ENCODE data around the gene FAM3A. TPM values are rescaled to one million over a fixed set of nuclear protein-coding genes. Genes with fewer than 3 reads are reported as not detected.

FAM3A gene
- polyA plus RNA-seq, 1 donor from 2014 or later: 19.5 TPM

- Histone ChIP-seq H3K4me3 (ENCODE audit: low read length) (peak overlapping the region; percentile 63), H4K20me1 (ENCODE audit: insufficient read depth) (no peaks in the 10 kb centered on the region), H3K4me2 (ENCODE audit: low read length) (no peak overlapping the region), H3K36me3 (ENCODE audit: insufficient read depth, low read length) (no peaks in the 10 kb centered on the region), H3K9ac (ENCODE audit: low read length) (peak overlapping the region; percentile 57), H3K79me2 (replicated peaks; ENCODE audit: insufficient read depth, low read length) (no peaks in the 10 kb centered on the region), H3F3A (ENCODE audit: insufficient read depth, low read length, poor library complexity, severe bottlenecking) (no peaks in the 10 kb centered on the region), H3K9me3 (ENCODE audit: low read length) (no peaks in the 10 kb centered on the region), H3K27ac (ENCODE audit: low read length) (no peak overlapping the region), H3K27me3 (ENCODE audit: insufficient read depth, low read depth, low read length) (no peaks in the 10 kb centered on the region), H2AFZ (ENCODE audit: low read depth, low read length) (no peak overlapping the region), H3K9me2 (ENCODE audit: insufficient read depth, low read length) (no peaks in the 10 kb centered on the region)
- TF ChIP-seq EP300 (conservative IDR thresholded peaks at IDR 0.05; ENCODE audit: poor library complexity, severe bottlenecking): no peak
- TF ChIP-seq RAD21 (conservative IDR thresholded peaks at IDR 0.05): no peak
- no peak for TF ChIP-seq POLR2AphosphoS5 (IDR thresholded peaks at IDR 0.05)
- TF ChIP-seq EZH2 (IDR thresholded peaks at IDR 0.05; ENCODE audit: borderline replicate concordance, insufficient read depth, low read length, poor library complexity, severe bottlenecking): no peak
- no peak for TF ChIP-seq MXI1 (conservative IDR thresholded peaks at IDR 0.05; ENCODE audit: poor library complexity, severe bottlenecking)
- TF ChIP-seq SMC3 (conservative IDR thresholded peaks at IDR 0.05; ENCODE audit: poor library complexity): no peak
- TF ChIP-seq TAF1 (IDR thresholded peaks at IDR 0.05; ENCODE audit: low read depth): no peak
- no peak for TF ChIP-seq CTCF (IDR thresholded peaks at IDR 0.05; ENCODE audit: poor library complexity, severe bottlenecking)
- TF ChIP-seq REST (IDR thresholded peaks at IDR 0.05; ENCODE audit: borderline replicate concordance): no peak
Measured at GRCh38 chrX:154486052-154486395, 30.0 kb downstream of the FAM3A start.

GRCh38 chrX:154485150-154486051 is 30.6 kb downstream of the FAM3A start:
- H3K4me3 ChIP-seq (ENCODE audit: low read length): peak overlapping the region; percentile 63
- H3K9me2 ChIP-seq (ENCODE audit: insufficient read depth, low read length): no peaks in the 10 kb centered on the region
- no peaks in the 10 kb centered on the region for H3K79me2 ChIP-seq (replicated peaks; ENCODE audit: insufficient read depth, low read length)
- H3K9ac ChIP-seq (ENCODE audit: low read length): peak overlapping the region; percentile 57
- no peaks in the 10 kb centered on the region for H3K36me3 ChIP-seq (ENCODE audit: insufficient read depth, low read length)
- no peaks in the 10 kb centered on the region for H4K20me1 ChIP-seq (ENCODE audit: insufficient read depth)
- H3K27ac ChIP-seq (ENCODE audit: low read length): no peak overlapping the region
- no peaks in the 10 kb centered on the region for H3K9me3 ChIP-seq (ENCODE audit: low read length)
- no peak overlapping the region for H2AFZ ChIP-seq (ENCODE audit: low read depth, low read length)
- no peaks in the 10 kb centered on the region for H3F3A ChIP-seq (ENCODE audit: insufficient read depth, low read length, poor library complexity, severe bottlenecking)
- H3K4me2 ChIP-seq (ENCODE audit: low read length): no peak overlapping the region
- no peaks in the 10 kb centered on the region for H3K27me3 ChIP-seq (ENCODE audit: insufficient read depth, low read depth, low read length)
- TF ChIP-seq RAD21 (conservative IDR thresholded peaks at IDR 0.05) (no peak), TAF1 (IDR thresholded peaks at IDR 0.05; ENCODE audit: low read depth) (no peak), SMC3 (conservative IDR thresholded peaks at IDR 0.05; ENCODE audit: poor library complexity) (no peak), REST (IDR thresholded peaks at IDR 0.05; ENCODE audit: borderline replicate concordance) (no peak), EZH2 (IDR thresholded peaks at IDR 0.05; ENCODE audit: borderline replicate concordance, insufficient read depth, low read length, poor library complexity, severe bottlenecking) (no peak), MXI1 (conservative IDR thresholded peaks at IDR 0.05; ENCODE audit: poor library complexity, severe bottlenecking) (no peak)

Measured in neural cell (in vitro differentiated cells).